Panc1 (cell line): ENCODE data around the gene CFLAR. TPM values are rescaled to one million over a fixed set of nuclear protein-coding genes. Genes with fewer than 3 reads are reported as not detected.
A peak's percentile ranks its signal among the peaks of the same experiment; 100 is the strongest.

Source experiments
- ATAC-seq: fragments of 200-7000 bp; cut with Tn5 transposase; 2 replicates; pipeline ENCODE4 v1.9.1; 2020; ENCODE audit warnings: mild to moderate bottlenecking, moderate library complexity
- BruUV-seq: library from RNA; stranded (reverse); fragments of 400-500 nt; replicated peaks from 2 replicates; lab custom pipeline; 2021; lab: Mats Ljungman, UMichigan
- CTCF ChIA-PET: fragments of 300-600 bp; sonication (Branson Sonifier 250); formaldehyde crosslinking; loops from one replicate; lab custom pipeline; 2022; ENCODE audit warnings: antibody characterized with exemption; lab: Charles Lee
- POLR2A ChIA-PET: fragments of 300-600 bp; sonication (Branson Sonifier 250); formaldehyde crosslinking; loops from one replicate; lab custom pipeline; 2022; ENCODE audit warnings: antibody characterized with exemption; lab: Charles Lee
- DNase-seq: peaks from one replicate; pipeline ENCODE4 v3.0.0-alpha.2; 2010; ENCODE audit warnings: low read depth, low spot score
- H3K27ac ChIP-seq: 2 replicates; pipeline ENCODE4 v1.5.1; 2011; ENCODE audit warnings: mild to moderate bottlenecking, low read length, inconsistent platforms
- H3K27me3 ChIP-seq: fragments of 200-500 bp; sonication (Bioruptor generic); 2 replicates; pipeline ENCODE4 v1.6.0; 2014; ENCODE audit warnings: low read length, inconsistent platforms; ENCODE audit not compliant: control insufficient read depth, insufficient read depth
- H3K36me3 ChIP-seq: fragments of 200-500 bp; sonication (Bioruptor generic); 2 replicates; pipeline ENCODE4 v1.5.1; 2014; ENCODE audit warnings: inconsistent platforms, mild to moderate bottlenecking, low read length, moderate library complexity; ENCODE audit not compliant: control insufficient read depth, insufficient read depth
- H3K4me1 ChIP-seq: 2 replicates; pipeline ENCODE4 v1.5.1; 2011; ENCODE audit warnings: inconsistent platforms, mild to moderate bottlenecking, low read length, moderate library complexity; ENCODE audit not compliant: control insufficient read depth, insufficient read depth
- H3K4me3 ChIP-seq, 2 experiments: 2 replicates each; pipeline ENCODE4 v1.5.1; 2011 to 2012; ENCODE audit warnings: low read depth in 2 of 2, low read length in 2 of 2, mild to moderate bottlenecking in 2 of 2, inconsistent platforms in 1 of 2, moderate library complexity in 1 of 2
- H3K9me3 ChIP-seq: fragments of 200-500 bp; sonication (Bioruptor generic); 2 replicates; pipeline ENCODE4 v1.5.1; 2014; ENCODE audit warnings: low read depth, mild to moderate bottlenecking, inconsistent platforms, low read length, moderate library complexity; ENCODE audit not compliant: control insufficient read depth, insufficient read depth
- POLR2AphosphoS5 ChIP-seq: IDR thresholded peaks from 2 replicates; pipeline ENCODE4 v1.6.1; 2012; ENCODE audit warnings: mild to moderate bottlenecking, low read depth, low read length, moderate library complexity
- SIN3A ChIP-seq: IDR thresholded peaks from 2 replicates; pipeline ENCODE4 v1.6.1; 2012; ENCODE audit warnings: low read depth, mild to moderate bottlenecking, low read length, moderate library complexity, borderline replicate concordance; ENCODE audit not compliant: insufficient read depth
- TCF7L2 ChIP-seq: IDR thresholded peaks from 2 replicates; pipeline ENCODE4 v1.6.1; 2011; ENCODE audit warnings: mild to moderate bottlenecking, low read depth, low read length, inconsistent platforms
- in situ Hi-C: cut with HindIII; loops from 2 replicates; pipeline ENCODE4 v1.10.0; 2016; ENCODE audit warnings: low sequenced_read_pairs, low pct_unique_long_range_greater_than_20kb
- intact Hi-C: fragments of 100-400 bp; cut with micrococcal nuclease; formaldehyde crosslinking; loops from one replicate; pipeline ENCODE4 v1.10.0; 2022; ENCODE audit not compliant: unreplicated experiment
- total RNA-seq: library from RNA; stranded (reverse); gene quantifications from one replicate; pipeline ENCODE4 v1.2.1, GENCODE V29; 2021; ENCODE audit not compliant: unreplicated experiment
- TF ChIP-seq, protein P1 (sequence below): fragments of 450-650 bp; IDR thresholded peaks from 2 replicates; pipeline ENCODE4 v1.5.1; 2017; ENCODE audit warnings: mild to moderate bottlenecking
- TF ChIP-seq, protein P2 (sequence below), 2 experiments: IDR thresholded peaks; 2 replicates each; pipeline ENCODE4 v1.6.1; 2011 to 2012; ENCODE audit warnings: low read depth in 2 of 2, control low read depth in 1 of 2, low read length in 1 of 2, mild to moderate bottlenecking in 1 of 2, moderate library complexity in 1 of 2; ENCODE audit not compliant: insufficient read depth in 1 of 2

The CFLAR gene
- total RNA-seq, 1 experiment from 2014 or later: 46.3 TPM

GRCh38 chr2:201111096-201111495 is 4.9 kb upstream of the CFLAR start:
- Histone ChIP-seq H3K27ac (no peak overlapping the region), H3K36me3 (no peaks in the 10 kb centered on the region), H3K27me3 (no peaks in the 10 kb centered on the region), H3K4me3 (no peak overlapping the region), H3K9me3 (no peaks in the 10 kb centered on the region), H3K4me1 (peaks cover 5% of the 10 kb centered on the region)
- intact Hi-C loops (no loop called here), in situ Hi-C loops (no loop called here)
- ChIA-PET POLR2A (interaction anchor here (0.7 kb wide), 1 partner anchor 222 kb away, joined by 4 read pairs; no protein-coding TSS in a partner anchor), CTCF (no interaction called here)
- DNase-seq (no peak), ATAC-seq (no peak)
- no TSS peak for BruUV-seq
- TF ChIP-seq POLR2AphosphoS5 (no peak), SIN3A (no peak), TCF7L2 (no peak)
- TF ChIP-seq, protein P1, sequence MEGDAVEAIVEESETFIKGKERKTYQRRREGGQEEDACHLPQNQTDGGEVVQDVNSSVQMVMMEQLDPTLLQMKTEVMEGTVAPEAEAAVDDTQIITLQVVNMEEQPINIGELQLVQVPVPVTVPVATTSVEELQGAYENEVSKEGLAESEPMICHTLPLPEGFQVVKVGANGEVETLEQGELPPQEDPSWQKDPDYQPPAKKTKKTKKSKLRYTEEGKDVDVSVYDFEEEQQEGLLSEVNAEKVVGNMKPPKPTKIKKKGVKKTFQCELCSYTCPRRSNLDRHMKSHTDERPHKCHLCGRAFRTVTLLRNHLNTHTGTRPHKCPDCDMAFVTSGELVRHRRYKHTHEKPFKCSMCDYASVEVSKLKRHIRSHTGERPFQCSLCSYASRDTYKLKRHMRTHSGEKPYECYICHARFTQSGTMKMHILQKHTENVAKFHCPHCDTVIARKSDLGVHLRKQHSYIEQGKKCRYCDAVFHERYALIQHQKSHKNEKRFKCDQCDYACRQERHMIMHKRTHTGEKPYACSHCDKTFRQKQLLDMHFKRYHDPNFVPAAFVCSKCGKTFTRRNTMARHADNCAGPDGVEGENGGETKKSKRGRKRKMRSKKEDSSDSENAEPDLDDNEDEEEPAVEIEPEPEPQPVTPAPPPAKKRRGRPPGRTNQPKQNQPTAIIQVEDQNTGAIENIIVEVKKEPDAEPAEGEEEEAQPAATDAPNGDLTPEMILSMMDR: no peak
- TF ChIP-seq, protein P2, sequence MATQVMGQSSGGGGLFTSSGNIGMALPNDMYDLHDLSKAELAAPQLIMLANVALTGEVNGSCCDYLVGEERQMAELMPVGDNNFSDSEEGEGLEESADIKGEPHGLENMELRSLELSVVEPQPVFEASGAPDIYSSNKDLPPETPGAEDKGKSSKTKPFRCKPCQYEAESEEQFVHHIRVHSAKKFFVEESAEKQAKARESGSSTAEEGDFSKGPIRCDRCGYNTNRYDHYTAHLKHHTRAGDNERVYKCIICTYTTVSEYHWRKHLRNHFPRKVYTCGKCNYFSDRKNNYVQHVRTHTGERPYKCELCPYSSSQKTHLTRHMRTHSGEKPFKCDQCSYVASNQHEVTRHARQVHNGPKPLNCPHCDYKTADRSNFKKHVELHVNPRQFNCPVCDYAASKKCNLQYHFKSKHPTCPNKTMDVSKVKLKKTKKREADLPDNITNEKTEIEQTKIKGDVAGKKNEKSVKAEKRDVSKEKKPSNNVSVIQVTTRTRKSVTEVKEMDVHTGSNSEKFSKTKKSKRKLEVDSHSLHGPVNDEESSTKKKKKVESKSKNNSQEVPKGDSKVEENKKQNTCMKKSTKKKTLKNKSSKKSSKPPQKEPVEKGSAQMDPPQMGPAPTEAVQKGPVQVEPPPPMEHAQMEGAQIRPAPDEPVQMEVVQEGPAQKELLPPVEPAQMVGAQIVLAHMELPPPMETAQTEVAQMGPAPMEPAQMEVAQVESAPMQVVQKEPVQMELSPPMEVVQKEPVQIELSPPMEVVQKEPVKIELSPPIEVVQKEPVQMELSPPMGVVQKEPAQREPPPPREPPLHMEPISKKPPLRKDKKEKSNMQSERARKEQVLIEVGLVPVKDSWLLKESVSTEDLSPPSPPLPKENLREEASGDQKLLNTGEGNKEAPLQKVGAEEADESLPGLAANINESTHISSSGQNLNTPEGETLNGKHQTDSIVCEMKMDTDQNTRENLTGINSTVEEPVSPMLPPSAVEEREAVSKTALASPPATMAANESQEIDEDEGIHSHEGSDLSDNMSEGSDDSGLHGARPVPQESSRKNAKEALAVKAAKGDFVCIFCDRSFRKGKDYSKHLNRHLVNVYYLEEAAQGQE (IDR thresholded peaks at IDR 0.05; ENCODE audit: insufficient read depth in 1 of 2, low read depth in 2 of 2, low read length in 1 of 2): no peak

GRCh38 chr2:201114350-201114749 is 1.6 kb upstream of the CFLAR start:
- BruUV-seq: no TSS peak
- POLR2A ChIA-PET: no interaction called here
- CTCF ChIA-PET: no interaction called here
- no peak for TF ChIP-seq TCF7L2
- no peak for TF ChIP-seq SIN3A
- TF ChIP-seq, protein P1: no peak
- TF ChIP-seq POLR2AphosphoS5: no peak
- TF ChIP-seq, protein P2 (IDR thresholded peaks at IDR 0.05; ENCODE audit: insufficient read depth in 1 of 2, low read depth in 2 of 2, low read length in 1 of 2): no peak
- in situ Hi-C loops (no loop called here), intact Hi-C loops (no loop called here)
- DNase-seq (no peak), ATAC-seq (no peak)
- H3K4me3 ChIP-seq: no peak overlapping the region
- H3K9me3 ChIP-seq: no peaks in the 10 kb centered on the region
- no peaks in the 10 kb centered on the region for H3K27me3 ChIP-seq
- peaks cover 8% of the 10 kb centered on the region for H3K4me1 ChIP-seq
- H3K36me3 ChIP-seq: no peaks in the 10 kb centered on the region
- peak overlapping the region; percentile 100; the same call in 1 of the 2 replicates for H3K27ac ChIP-seq
